ENCODE measurements around the gene EYS. TPM values are rescaled to one million over a fixed set of nuclear protein-coding genes. Genes with fewer than 3 reads are reported as not detected.

The EYS gene
- total RNA-seq, 1 donor from 2014 or later = 0.08 TPM

DNA sequence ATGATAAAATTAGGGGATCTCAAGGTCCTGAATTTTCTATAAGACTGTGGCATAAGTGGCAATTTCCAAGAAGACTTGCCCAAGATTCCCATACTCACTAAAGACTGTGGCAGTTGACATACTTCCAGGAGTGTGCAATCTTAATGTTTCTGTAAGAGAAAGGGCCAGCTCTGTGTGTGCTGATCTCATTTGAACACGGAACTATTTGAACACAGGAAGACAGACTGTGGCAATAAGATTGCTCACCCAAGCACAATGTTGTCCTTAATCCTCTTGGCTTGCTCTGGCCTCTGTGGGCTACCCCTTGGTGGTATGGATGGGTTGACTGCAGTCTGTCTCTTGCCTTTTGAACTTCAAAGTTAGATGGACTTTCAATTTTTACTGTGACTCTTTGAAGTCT is 1920.0 kb downstream of the EYS start:
- no peak for DNase-seq
- intact Hi-C loops (cut with micrococcal nuclease) = no loop called here
- TF ChIP-seq, protein P1, sequence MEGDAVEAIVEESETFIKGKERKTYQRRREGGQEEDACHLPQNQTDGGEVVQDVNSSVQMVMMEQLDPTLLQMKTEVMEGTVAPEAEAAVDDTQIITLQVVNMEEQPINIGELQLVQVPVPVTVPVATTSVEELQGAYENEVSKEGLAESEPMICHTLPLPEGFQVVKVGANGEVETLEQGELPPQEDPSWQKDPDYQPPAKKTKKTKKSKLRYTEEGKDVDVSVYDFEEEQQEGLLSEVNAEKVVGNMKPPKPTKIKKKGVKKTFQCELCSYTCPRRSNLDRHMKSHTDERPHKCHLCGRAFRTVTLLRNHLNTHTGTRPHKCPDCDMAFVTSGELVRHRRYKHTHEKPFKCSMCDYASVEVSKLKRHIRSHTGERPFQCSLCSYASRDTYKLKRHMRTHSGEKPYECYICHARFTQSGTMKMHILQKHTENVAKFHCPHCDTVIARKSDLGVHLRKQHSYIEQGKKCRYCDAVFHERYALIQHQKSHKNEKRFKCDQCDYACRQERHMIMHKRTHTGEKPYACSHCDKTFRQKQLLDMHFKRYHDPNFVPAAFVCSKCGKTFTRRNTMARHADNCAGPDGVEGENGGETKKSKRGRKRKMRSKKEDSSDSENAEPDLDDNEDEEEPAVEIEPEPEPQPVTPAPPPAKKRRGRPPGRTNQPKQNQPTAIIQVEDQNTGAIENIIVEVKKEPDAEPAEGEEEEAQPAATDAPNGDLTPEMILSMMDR (IDR thresholded peaks at IDR 0.05; ENCODE audit: borderline replicate concordance) = no peak
- no peaks in the 10 kb centered on the region for H3K9me3 ChIP-seq (replicated peaks)
- peaks cover 8% of the 10 kb centered on the region for H3K27me3 ChIP-seq (ENCODE audit: low read depth)
- H3K4me3 ChIP-seq = no peak overlapping the region
- no peak overlapping the region for H3K27ac ChIP-seq (replicated peaks)
- no peaks in the 10 kb centered on the region for H3K4me1 ChIP-seq
- no peaks in the 10 kb centered on the region for H3K36me3 ChIP-seq

DNA sequence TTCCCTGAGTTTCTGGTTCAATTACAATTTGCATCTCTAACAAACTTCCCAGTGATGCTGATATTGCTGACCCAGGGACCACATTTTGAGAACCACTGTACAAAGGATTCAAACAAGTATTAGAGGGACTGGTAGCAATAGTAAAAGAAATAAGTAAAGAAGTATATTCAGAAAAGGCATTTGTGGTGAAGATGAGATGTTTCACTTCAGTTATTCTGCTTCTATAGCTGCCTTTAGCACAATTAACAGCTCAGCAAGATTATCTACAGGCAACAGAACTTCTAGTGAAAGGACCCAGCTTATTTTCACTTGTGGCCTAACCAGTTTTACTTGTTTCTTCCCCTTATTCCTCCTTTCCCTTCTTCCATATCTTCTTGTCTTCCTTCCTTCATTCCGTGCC is 1922.0 kb downstream of the EYS start:
- intact Hi-C loops (cut with micrococcal nuclease) = no loop called here
- TF ChIP-seq, protein P1 (IDR thresholded peaks at IDR 0.05; ENCODE audit: borderline replicate concordance) = no peak

DNA sequence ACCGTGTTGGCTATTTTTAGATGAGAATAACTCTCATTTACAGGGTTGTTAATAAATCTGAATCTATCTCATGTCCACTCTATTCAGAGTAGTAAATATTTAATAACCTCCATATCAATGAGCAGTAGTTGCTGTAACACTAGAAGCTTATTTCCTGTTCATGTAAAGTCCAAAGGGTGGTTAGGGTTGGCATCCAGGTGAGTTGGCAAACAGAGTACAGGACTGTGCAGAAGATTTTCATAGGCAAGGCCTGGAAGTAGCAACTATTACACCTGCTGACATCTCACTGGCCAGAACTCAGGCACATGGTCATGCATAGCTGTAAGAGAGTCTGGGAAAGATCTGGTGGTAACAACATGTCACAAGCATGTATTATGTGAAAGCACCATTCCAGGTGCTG is 1923.9 kb downstream of the EYS start:
- Histone ChIP-seq H3K4me1 (no peaks in the 10 kb centered on the region), H3K36me3 (no peaks in the 10 kb centered on the region), H3K27me3 (ENCODE audit: low read depth) (peaks cover 8% of the 10 kb centered on the region), H3K9me3 (replicated peaks) (peaks cover 13% of the 10 kb centered on the region), H3K27ac (replicated peaks) (no peak overlapping the region), H3K4me3 (no peak overlapping the region)
- intact Hi-C loops (cut with micrococcal nuclease) = no loop called here
- no peak for DNase-seq
- TF ChIP-seq, protein P1 (IDR thresholded peaks at IDR 0.05; ENCODE audit: borderline replicate concordance) = no peak

More for the DNA sequence above, 1922.0 kb downstream of the EYS start:
- DNase-seq = no peak
- Histone ChIP-seq H3K27me3 (ENCODE audit: low read depth) (peaks cover 8% of the 10 kb centered on the region), H3K27ac (replicated peaks) (no peak overlapping the region), H3K4me3 (no peak overlapping the region), H3K36me3 (no peaks in the 10 kb centered on the region), H3K4me1 (no peaks in the 10 kb centered on the region), H3K9me3 (replicated peaks) (peaks cover 10% of the 10 kb centered on the region)

DNA sequence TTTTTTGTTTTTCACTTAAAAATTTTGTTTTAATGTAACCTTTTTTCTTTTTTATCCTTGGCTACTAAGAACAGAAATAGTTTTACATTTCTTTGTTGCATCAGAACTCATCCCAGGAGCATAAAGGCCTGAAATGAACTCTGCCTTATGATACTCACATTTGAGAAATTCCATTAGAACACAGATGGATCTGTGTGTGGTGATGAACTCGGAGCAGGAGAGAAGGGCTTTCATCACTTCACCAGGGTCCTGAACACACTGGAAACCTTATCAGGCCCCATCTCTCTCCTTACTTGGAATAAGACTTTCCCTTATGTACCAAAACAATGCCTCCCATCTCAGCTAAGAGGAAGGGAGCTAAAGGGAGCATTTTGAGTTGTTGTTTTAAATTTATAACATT is 1932.1 kb downstream of the EYS start:
- no peaks in the 10 kb centered on the region for H3K36me3 ChIP-seq
- intact Hi-C loops (cut with micrococcal nuclease) = no loop called here
- H3K4me3 ChIP-seq = no peak overlapping the region
- no peaks in the 10 kb centered on the region for H3K4me1 ChIP-seq
- no peak for DNase-seq
- no peak overlapping the region for H3K27ac ChIP-seq (replicated peaks)
- TF ChIP-seq, protein P1 (IDR thresholded peaks at IDR 0.05; ENCODE audit: borderline replicate concordance) = no peak
- peaks cover 4% of the 10 kb centered on the region for H3K27me3 ChIP-seq (ENCODE audit: low read depth)
- H3K9me3 ChIP-seq (replicated peaks) = peaks cover 3% of the 10 kb centered on the region

DNA sequence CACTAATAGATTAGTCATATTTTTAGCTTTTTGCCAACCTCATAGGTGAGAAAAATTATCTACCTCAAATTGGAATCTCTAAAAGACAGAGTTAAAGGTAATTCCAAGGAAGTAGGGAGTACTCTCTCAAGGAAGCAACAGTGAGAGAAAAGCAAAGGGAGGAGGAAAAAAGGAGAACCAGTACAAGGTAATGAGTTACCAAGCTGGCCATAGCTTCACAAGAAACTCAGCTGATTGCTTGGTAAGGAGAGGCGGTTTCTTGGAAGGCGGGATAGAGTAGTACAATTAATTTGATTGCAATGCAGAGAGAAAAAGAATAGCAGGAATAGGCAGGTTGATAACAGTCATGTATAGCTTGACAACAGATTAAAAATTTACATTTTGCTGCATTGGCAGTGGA is 1933.8 kb downstream of the EYS start:
- Histone ChIP-seq H3K27ac (replicated peaks) (no peak overlapping the region), H3K27me3 (ENCODE audit: low read depth) (peaks cover 4% of the 10 kb centered on the region), H3K4me3 (no peak overlapping the region), H3K9me3 (replicated peaks) (peaks cover 6% of the 10 kb centered on the region), H3K36me3 (no peaks in the 10 kb centered on the region), H3K4me1 (no peaks in the 10 kb centered on the region)
- intact Hi-C loops (cut with micrococcal nuclease) = no loop called here
- TF ChIP-seq, protein P1 (IDR thresholded peaks at IDR 0.05; ENCODE audit: borderline replicate concordance) = no peak
- no peak for DNase-seq

DNA sequence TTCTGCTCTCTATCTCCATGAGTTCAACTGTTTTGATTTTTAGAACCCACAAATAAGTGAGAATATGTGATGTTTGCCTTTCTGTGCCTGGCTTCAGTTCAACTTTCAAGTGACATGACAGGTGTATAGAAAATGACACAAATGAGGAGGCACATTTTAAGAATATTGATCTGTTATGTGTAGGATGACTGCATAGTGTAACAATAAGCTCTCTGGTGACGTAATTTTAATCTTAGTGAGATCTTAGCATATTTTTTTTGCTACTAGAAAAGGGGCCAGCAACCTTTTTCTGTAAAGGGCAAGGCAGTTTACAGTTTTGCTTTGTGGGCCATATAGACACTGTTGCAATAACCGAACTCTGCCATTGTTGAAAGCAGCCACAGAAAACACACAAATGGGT is 1941.2 kb downstream of the EYS start:
- TF ChIP-seq, protein P1 (IDR thresholded peaks at IDR 0.05; ENCODE audit: borderline replicate concordance) = no peak
- no peak overlapping the region for H3K27ac ChIP-seq (replicated peaks)
- H3K4me3 ChIP-seq = no peak overlapping the region
- H3K27me3 ChIP-seq (ENCODE audit: low read depth) = no peaks in the 10 kb centered on the region
- intact Hi-C loops (cut with micrococcal nuclease) = no loop called here
- peaks cover 19% of the 10 kb centered on the region for H3K9me3 ChIP-seq (replicated peaks)
- H3K36me3 ChIP-seq = no peaks in the 10 kb centered on the region
- no peaks in the 10 kb centered on the region for H3K4me1 ChIP-seq
- no peak for DNase-seq

All from left ventricle myocardium inferior (tissue), 1 donor.